H9 (cell line): ENCODE measurements around the gene EXOC3L4. TPM values are rescaled to one million over a fixed set of nuclear protein-coding genes. Genes with fewer than 3 reads are reported as not detected.
"Not testable (repeated sequence)": the region's sequence is repeated elsewhere in the genome, so short reads cannot be mapped to it uniquely, and the experiment has no call there.

Source experiments
- DNase-seq: peaks from one replicate; pipeline ENCODE4 v3.0.0-alpha.2; 2017
- H2AFZ ChIP-seq: one replicate; pipeline ENCODE4 v1.6.1; 2013; ENCODE audit warnings: mild to moderate bottlenecking, low read length, control low read depth, moderate library complexity
- H2AK5ac ChIP-seq: 2 replicates; pipeline ENCODE4 v1.6.1; 2013; ENCODE audit warnings: low read length, control low read depth, mixed read lengths; ENCODE audit not compliant: insufficient read length
- H2BK120ac ChIP-seq: one replicate; pipeline ENCODE4 v1.6.1; 2013; ENCODE audit warnings: low read depth, mild to moderate bottlenecking, low read length, control low read depth, inconsistent platforms; ENCODE audit not compliant: poor library complexity, severe bottlenecking
- H2BK12ac ChIP-seq: 2 replicates; pipeline ENCODE4 v1.6.1; 2013; ENCODE audit warnings: low read length, control low read depth, mixed read lengths, low read depth; ENCODE audit not compliant: insufficient read length
- H2BK15ac ChIP-seq: 2 replicates; pipeline ENCODE4 v1.6.1; 2013; ENCODE audit warnings: low read depth, low read length, control low read depth
- H2BK20ac ChIP-seq: one replicate; pipeline ENCODE4 v1.6.1; 2013; ENCODE audit warnings: low read depth, mild to moderate bottlenecking, low read length, control low read depth, inconsistent platforms; ENCODE audit not compliant: poor library complexity, severe bottlenecking
- H2BK5ac ChIP-seq: 2 replicates; pipeline ENCODE4 v1.6.1; 2013; ENCODE audit warnings: low read length, control low read depth, mixed read lengths; ENCODE audit not compliant: insufficient read length
- H3K14ac ChIP-seq: 2 replicates; pipeline ENCODE4 v1.6.1; 2013; ENCODE audit warnings: low read length, control low read depth; ENCODE audit not compliant: insufficient read depth
- H3K18ac ChIP-seq: 2 replicates; pipeline ENCODE4 v1.6.1; 2013; ENCODE audit warnings: low read depth, mild to moderate bottlenecking, mixed read lengths, low read length, control low read depth; ENCODE audit not compliant: insufficient read length
- H3K23ac ChIP-seq: 2 replicates; pipeline ENCODE4 v1.6.1; 2013; ENCODE audit warnings: low read length, control low read depth, mixed read lengths, low read depth; ENCODE audit not compliant: insufficient read length
- H3K23me2 ChIP-seq: 2 replicates; pipeline ENCODE4 v1.6.1; 2013; ENCODE audit warnings: low read depth, mild to moderate bottlenecking, mixed read lengths, low read length, control low read depth; ENCODE audit not compliant: insufficient read length, poor library complexity, severe bottlenecking
- H3K27ac ChIP-seq: 2 replicates; pipeline ENCODE4 v1.5.1; 2013; ENCODE audit warnings: low read length, control low read depth, mixed read lengths, low read depth; ENCODE audit not compliant: insufficient read length
- H3K27me3 ChIP-seq: 2 replicates; pipeline ENCODE4 v1.6.1; 2013; ENCODE audit warnings: low read length, control low read depth, inconsistent platforms; ENCODE audit not compliant: insufficient read depth
- H3K4ac ChIP-seq: 2 replicates; pipeline ENCODE4 v1.6.1; 2013; ENCODE audit warnings: low read depth, mild to moderate bottlenecking, control low read depth, inconsistent platforms, low read length, moderate library complexity
- H3K4me1 ChIP-seq: 2 replicates; pipeline ENCODE4 v1.6.1; 2013; ENCODE audit warnings: low read length, control low read depth, inconsistent platforms; ENCODE audit not compliant: insufficient read depth
- H3K4me2 ChIP-seq: 2 replicates; pipeline ENCODE4 v1.6.1; 2013; ENCODE audit warnings: low read length, control low read depth, mixed read lengths; ENCODE audit not compliant: insufficient read length, insufficient read depth
- H3K56ac ChIP-seq: 2 replicates; pipeline ENCODE4 v1.6.1; 2013; ENCODE audit warnings: low read depth, mild to moderate bottlenecking, mixed read lengths, low read length, control low read depth; ENCODE audit not compliant: insufficient read length
- H3K79me1 ChIP-seq: 2 replicates; pipeline ENCODE4 v1.6.1; 2013; ENCODE audit warnings: low read depth, mild to moderate bottlenecking, moderate library complexity, low read length, control low read depth, inconsistent platforms; ENCODE audit not compliant: insufficient read depth, poor library complexity, severe bottlenecking
- H3K79me2 ChIP-seq: 2 replicates; pipeline ENCODE4 v1.6.1; 2013; ENCODE audit warnings: low read length, control low read depth, inconsistent platforms; ENCODE audit not compliant: insufficient read depth
- H3K9ac ChIP-seq: 2 replicates; pipeline ENCODE4 v1.6.1; 2013; ENCODE audit warnings: low read length, control low read depth, mixed read lengths; ENCODE audit not compliant: insufficient read length; ENCODE audit errors: extremely low read depth
- H3K9me3 ChIP-seq: one replicate; pipeline ENCODE4 v1.6.1; 2013; ENCODE audit warnings: low read depth, low read length, inconsistent platforms; ENCODE audit not compliant: control insufficient read depth
- H3T11ph ChIP-seq: one replicate; pipeline ENCODE4 v1.6.1; 2013; ENCODE audit warnings: mild to moderate bottlenecking, low read length, control low read depth, inconsistent platforms
- H4K20me1 ChIP-seq: one replicate; pipeline ENCODE4 v1.6.1; 2013; ENCODE audit not compliant: control insufficient read depth, insufficient read length, insufficient read depth
- H4K5ac ChIP-seq: 2 replicates; pipeline ENCODE4 v1.6.1; 2013; ENCODE audit warnings: low read depth, mild to moderate bottlenecking, mixed read lengths, low read length, control low read depth; ENCODE audit not compliant: insufficient read length
- H4K8ac ChIP-seq: replicated peaks from 2 replicates; pipeline ENCODE4 v1.6.1; 2013; ENCODE audit warnings: low read length, control low read depth, mixed read lengths, low read depth; ENCODE audit not compliant: insufficient read length
- H4K91ac ChIP-seq: 2 replicates; pipeline ENCODE4 v1.6.1; 2013; ENCODE audit warnings: low read depth, mild to moderate bottlenecking, moderate library complexity, mixed read lengths, low read length, control low read depth; ENCODE audit not compliant: insufficient read length
- H3K27ac Mint-ChIP-seq, 3 experiments: 2 replicates in 2 of 3; 3 replicates in 1 of 3; pipeline ENCODE4 v1.8.0; 2020 to 2021; ENCODE audit warnings: mixed read lengths in 3 of 3, mild to moderate bottlenecking in 1 of 3, moderate library complexity in 1 of 3
- H3K27me3 Mint-ChIP-seq: 2 replicates; pipeline ENCODE4 v1.8.0; 2021; ENCODE audit warnings: low read depth, mild to moderate bottlenecking, moderate library complexity, mixed read lengths
- H3K36me3 Mint-ChIP-seq, 3 experiments: 2 replicates in 2 of 3; 3 replicates in 1 of 3; pipeline ENCODE4 v1.8.0; 2020 to 2021; ENCODE audit warnings: low read depth in 3 of 3, mixed read lengths in 3 of 3; ENCODE audit not compliant: insufficient read depth in 1 of 3
- H3K4me1 Mint-ChIP-seq, 2 experiments: 2 replicates each; pipeline ENCODE4 v1.8.0; 2020; ENCODE audit warnings: mixed read lengths in 2 of 2
- H3K4me3 Mint-ChIP-seq, 2 experiments: 2 replicates in 1 of 2; 3 replicates in 1 of 2; pipeline ENCODE4 v1.8.0; 2020 to 2021; ENCODE audit warnings: mild to moderate bottlenecking in 2 of 2, mixed read lengths in 2 of 2, moderate library complexity in 1 of 2
- H3K9me3 Mint-ChIP-seq, 2 experiments: 2 replicates in 1 of 2; 3 replicates in 1 of 2; pipeline ENCODE4 v1.8.0; 2020; ENCODE audit warnings: mild to moderate bottlenecking in 2 of 2, mixed read lengths in 2 of 2, moderate library complexity in 1 of 2
- CTCF ChIP-seq: fragments of 200-600 bp; sonication (generic); conservative IDR thresholded peaks from 3 replicates; pipeline ENCODE4 v1.8.0; 2021; ENCODE audit warnings: antibody characterized with exemption, mild to moderate bottlenecking
- WGBS: extraction: QIAGEN DNeasy Blood & Tissue Kit; methylation state at CpG from one replicate; pipeline ENCODE4 v1.1.7; 2013; ENCODE audit warnings: missing lambda C conversion rate, low lambda C conversion rate, mixed read lengths; ENCODE audit not compliant: insufficient read length; ENCODE audit errors: extremely low coverage; 5-methylcytosine and 5-hydroxymethylcytosine counted together
- total RNA-seq: library from RNA; stranded (reverse); gene quantifications from 2 replicates; pipeline ENCODE4 v1.2.1, GENCODE V29; 2021

The EXOC3L4 gene
- total RNA-seq, 1 experiment from 2014 or later, result 0.42 TPM

- H3K4me2 ChIP-seq, result no peak overlapping the region
- H3K27ac ChIP-seq, result no peak overlapping the region
- no peak overlapping the region for H2AK5ac ChIP-seq
- H3K27me3 Mint-ChIP-seq, result peaks cover 8% of the 10 kb centered on the region
- H2BK120ac ChIP-seq, result no peak overlapping the region
- peaks cover 10 to 24% of the 10 kb centered on the region in 2 experiments for H3K4me1 Mint-ChIP-seq
- no peak overlapping the region for H2AFZ ChIP-seq
- no peaks in the 10 kb centered on the region for H3K9me3 ChIP-seq
- no peaks in the 10 kb centered on the region for H3K27me3 ChIP-seq
- no peak overlapping the region for H3K14ac ChIP-seq
- no peak overlapping the region for H3T11ph ChIP-seq
- H4K91ac ChIP-seq, result no peak overlapping the region
- H3K79me2 ChIP-seq, result no peaks in the 10 kb centered on the region
- H2BK12ac ChIP-seq, result no peak overlapping the region
- H3K9me3 Mint-ChIP-seq, result peaks cover 0 to 4% of the 10 kb centered on the region in 2 experiments; a peak in 1 of 5 replicates
- H4K8ac ChIP-seq, result no peak overlapping the region
- H2BK15ac ChIP-seq, result no peak overlapping the region
- H3K4ac ChIP-seq, result no peak overlapping the region
- H2BK5ac ChIP-seq, result no peak overlapping the region
- no peak overlapping the region for H3K9ac ChIP-seq
- H4K20me1 ChIP-seq, result no peaks in the 10 kb centered on the region
- WGBS, result no CpG with 5 or more reads among the region's 6 CpGs
- H2BK20ac ChIP-seq, result no peak overlapping the region
- no peak overlapping the region for H3K27ac Mint-ChIP-seq
- no peak overlapping the region for H3K23ac ChIP-seq
- no peak overlapping the region for H3K4me3 Mint-ChIP-seq
- H3K18ac ChIP-seq, result no peak overlapping the region
- no peaks in the 10 kb centered on the region for H3K79me1 ChIP-seq
- no peaks in the 10 kb centered on the region; the same call in 1 of the 2 replicates for H3K4me1 ChIP-seq
- H3K36me3 Mint-ChIP-seq, result no peaks in the 10 kb centered on the region
- no peak overlapping the region for H4K5ac ChIP-seq
- no peak overlapping the region for H3K56ac ChIP-seq
- no peak for DNase-seq
- H3K23me2 ChIP-seq, result no peaks in the 10 kb centered on the region
- TF ChIP-seq CTCF, result no peak
Measured at GRCh38 chr14:103155010-103155409, 60.5 kb downstream of the EXOC3L4 start.

GRCh38 chr14:103155416-103155815 lies 60.9 kb downstream of the EXOC3L4 start:
- peaks cover 10 to 24% of the 10 kb centered on the region in 2 experiments for H3K4me1 Mint-ChIP-seq
- not testable (repeated sequence) for H2BK20ac ChIP-seq, H3K23ac ChIP-seq, H3K56ac ChIP-seq, H3K4ac ChIP-seq, H2BK5ac ChIP-seq, H3T11ph ChIP-seq, H4K5ac ChIP-seq, DNase-seq, H3K79me1 ChIP-seq, H2BK120ac ChIP-seq, H3K9me3 Mint-ChIP-seq, H3K27me3 ChIP-seq, H3K9me3 ChIP-seq, H3K9ac ChIP-seq, H3K36me3 Mint-ChIP-seq, H3K79me2 ChIP-seq, H2BK15ac ChIP-seq, H2AFZ ChIP-seq, H3K4me3 Mint-ChIP-seq, H4K20me1 ChIP-seq, H3K27ac ChIP-seq, H3K27me3 Mint-ChIP-seq, H3K14ac ChIP-seq, H3K18ac ChIP-seq, H2BK12ac ChIP-seq, H2AK5ac ChIP-seq, H4K91ac ChIP-seq, H3K4me1 ChIP-seq, H3K23me2 ChIP-seq, H3K4me2 ChIP-seq, H4K8ac ChIP-seq, H3K27ac Mint-ChIP-seq
- WGBS, result no CpG with 5 or more reads among the region's 12 CpGs
